ENCODE data around the gene CD83.

CD83 gene

GRCh38 chr6:14166839-14167238, 49.3 kb downstream of the CD83 start:
- H3K4me3 ChIP-seq (ENCODE audit: low read length): no peak overlapping the region
- H3K36me3 ChIP-seq (ENCODE audit: control insufficient read depth, insufficient read depth, low read length): no peaks in the 10 kb centered on the region
- no peaks in the 10 kb centered on the region for H3K4me1 ChIP-seq (ENCODE audit: control insufficient read depth, insufficient read depth, low read length)
- whole genome bisulfite sequencing (ENCODE audit: insufficient coverage, insufficient read length): no CpG with 5 or more reads among the region's 4 CpGs
- no peaks in the 10 kb centered on the region for H3K9me3 ChIP-seq (ENCODE audit: control insufficient read depth, insufficient read depth, low read length)
- no peak for DNase-seq (ENCODE audit: low read depth, low spot score)
- H3K27me3 ChIP-seq (ENCODE audit: control insufficient read depth, insufficient read depth, low read length): no peaks in the 10 kb centered on the region
- no peak overlapping the region for H3K27ac ChIP-seq (ENCODE audit: low read length)

GRCh38 chr6:14170128-14170527, 52.6 kb downstream of the CD83 start:
- H3K27ac ChIP-seq (ENCODE audit: low read length): no peak overlapping the region
- DNase-seq (ENCODE audit: low read depth, low spot score): no peak
- no peaks in the 10 kb centered on the region for H3K27me3 ChIP-seq (ENCODE audit: control insufficient read depth, insufficient read depth, low read length)
- H3K4me1 ChIP-seq (ENCODE audit: control insufficient read depth, insufficient read depth, low read length): no peaks in the 10 kb centered on the region
- no peak overlapping the region for H3K4me3 ChIP-seq (ENCODE audit: low read length)
- no peaks in the 10 kb centered on the region for H3K36me3 ChIP-seq (ENCODE audit: control insufficient read depth, insufficient read depth, low read length)
- H3K9me3 ChIP-seq (ENCODE audit: control insufficient read depth, insufficient read depth, low read length): no peaks in the 10 kb centered on the region
- WGBS (ENCODE audit: insufficient coverage, insufficient read length): no CpG with 5 or more reads among the region's 3 CpGs

DNA sequence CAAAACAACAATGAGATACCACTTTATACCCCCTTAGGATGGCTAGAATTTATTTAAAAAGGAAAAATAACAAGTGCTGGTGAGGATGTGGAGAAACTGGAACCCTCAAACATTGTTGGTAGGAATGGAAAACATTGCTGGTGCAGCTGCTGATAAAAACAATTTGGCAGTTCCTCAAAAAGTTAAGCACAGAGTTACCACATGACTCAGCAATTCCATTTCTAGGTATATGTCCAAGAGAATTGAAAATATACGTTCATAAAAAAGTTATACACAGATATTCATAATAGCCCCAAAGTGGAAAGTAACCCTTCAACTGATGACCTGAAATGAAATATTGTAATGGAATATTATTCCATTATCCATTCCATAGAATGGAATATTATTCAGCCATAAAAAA, 55.0 kb downstream of the CD83 start:
- Histone ChIP-seq H3K4me3 (ENCODE audit: low read length) (no peak overlapping the region), H3K27ac (ENCODE audit: low read length) (no peak overlapping the region), H3K27me3 (ENCODE audit: control insufficient read depth, insufficient read depth, low read length) (no peaks in the 10 kb centered on the region), H3K4me1 (ENCODE audit: control insufficient read depth, insufficient read depth, low read length) (no peaks in the 10 kb centered on the region), H3K36me3 (ENCODE audit: control insufficient read depth, insufficient read depth, low read length) (no peaks in the 10 kb centered on the region), H3K9me3 (ENCODE audit: control insufficient read depth, insufficient read depth, low read length) (no peaks in the 10 kb centered on the region)
- no CpG with 5 or more reads among the region's 1 CpG for WGBS (ENCODE audit: insufficient coverage, insufficient read length)
- no peak for DNase-seq (ENCODE audit: low read depth, low spot score)

DNA sequence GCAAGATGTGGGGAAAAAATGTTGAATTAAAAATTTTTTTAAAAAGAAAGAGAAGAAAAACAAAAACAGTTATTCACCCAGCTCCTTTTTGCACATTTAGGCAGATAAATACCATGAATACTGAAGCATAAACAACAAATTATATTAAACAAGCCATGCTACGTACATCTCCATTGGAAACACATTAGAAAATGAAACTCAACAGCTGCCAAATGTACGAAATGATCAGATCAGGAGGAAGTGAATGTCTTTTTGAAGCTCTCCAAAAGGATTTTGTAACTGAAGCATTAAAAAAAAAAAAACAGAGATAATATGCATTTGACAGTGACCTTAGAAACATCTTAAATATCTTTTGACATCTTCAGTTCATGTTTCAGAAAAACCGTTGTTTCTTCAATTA, 56.7 kb downstream of the CD83 start:
- Histone ChIP-seq H3K36me3 (ENCODE audit: control insufficient read depth, insufficient read depth, low read length) (no peaks in the 10 kb centered on the region), H3K4me1 (ENCODE audit: control insufficient read depth, insufficient read depth, low read length) (no peaks in the 10 kb centered on the region), H3K27me3 (ENCODE audit: control insufficient read depth, insufficient read depth, low read length) (no peaks in the 10 kb centered on the region), H3K4me3 (ENCODE audit: low read length) (no peak overlapping the region), H3K27ac (ENCODE audit: low read length) (no peak overlapping the region), H3K9me3 (ENCODE audit: control insufficient read depth, insufficient read depth, low read length) (no peaks in the 10 kb centered on the region)
- WGBS (ENCODE audit: insufficient coverage, insufficient read length): no CpG with 5 or more reads among the region's 3 CpGs
- DNase-seq (ENCODE audit: low read depth, low spot score): no peak

GRCh38 chr6:14174996-14175395, 57.4 kb downstream of the CD83 start:
- no peak overlapping the region for H3K27ac ChIP-seq (ENCODE audit: low read length)
- DNase-seq (ENCODE audit: low read depth, low spot score): no peak
- WGBS (ENCODE audit: insufficient coverage, insufficient read length): no CpG with 5 or more reads among the region's 4 CpGs
- H3K4me3 ChIP-seq (ENCODE audit: low read length): no peak overlapping the region
- no peaks in the 10 kb centered on the region for H3K27me3 ChIP-seq (ENCODE audit: control insufficient read depth, insufficient read depth, low read length)
- H3K36me3 ChIP-seq (ENCODE audit: control insufficient read depth, insufficient read depth, low read length): no peaks in the 10 kb centered on the region
- H3K4me1 ChIP-seq (ENCODE audit: control insufficient read depth, insufficient read depth, low read length): no peaks in the 10 kb centered on the region
- H3K9me3 ChIP-seq (ENCODE audit: control insufficient read depth, insufficient read depth, low read length): no peaks in the 10 kb centered on the region

GRCh38 chr6:14176429-14176828, 58.9 kb downstream of the CD83 start:
- no CpG with 5 or more reads among the region's 7 CpGs for WGBS (ENCODE audit: insufficient coverage, insufficient read length)

DNA sequence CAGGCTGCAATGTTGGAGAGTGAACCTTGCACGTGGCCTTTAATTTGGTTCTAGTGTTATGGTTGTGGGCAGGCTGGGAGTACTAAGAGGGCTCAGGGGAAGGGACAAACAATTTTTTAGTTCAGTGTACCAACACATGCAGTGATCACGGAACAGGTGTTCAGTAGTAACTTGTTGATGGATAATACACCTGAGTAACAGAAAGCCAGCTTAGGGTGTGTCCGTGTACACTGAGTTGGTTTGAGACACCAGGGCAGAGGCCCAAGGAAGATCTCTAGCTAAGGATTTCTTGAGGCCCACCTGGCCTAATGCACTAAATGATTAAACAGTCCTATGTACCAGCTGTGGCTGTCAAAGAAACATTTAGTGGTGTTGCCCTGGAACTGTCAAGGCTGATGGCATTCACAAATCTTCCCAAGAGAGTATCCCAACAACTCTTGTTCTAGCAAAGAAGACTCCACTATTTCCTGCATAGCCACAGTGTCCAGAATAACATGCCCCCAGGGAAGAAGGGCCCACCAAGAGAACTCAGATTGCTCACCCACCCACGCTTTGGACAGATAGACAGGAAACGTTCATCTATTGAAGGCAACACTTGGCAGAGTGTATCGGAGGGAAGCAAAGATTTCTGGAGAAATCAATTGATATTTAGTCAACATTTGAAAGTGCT, 60.0 kb downstream of the CD83 start:
- H3K36me3 ChIP-seq (ENCODE audit: control insufficient read depth, insufficient read depth, low read length): no peaks in the 10 kb centered on the region
- no peak for DNase-seq (ENCODE audit: low read depth, low spot score)
- H3K27me3 ChIP-seq (ENCODE audit: control insufficient read depth, insufficient read depth, low read length): no peaks in the 10 kb centered on the region
- no peaks in the 10 kb centered on the region for H3K9me3 ChIP-seq (ENCODE audit: control insufficient read depth, insufficient read depth, low read length)
- no peak overlapping the region for H3K27ac ChIP-seq (ENCODE audit: low read length)
- H3K4me1 ChIP-seq (ENCODE audit: control insufficient read depth, insufficient read depth, low read length): no peaks in the 10 kb centered on the region
- WGBS (ENCODE audit: insufficient coverage, insufficient read length): no CpG with 5 or more reads among the region's 6 CpGs
- H3K4me3 ChIP-seq (ENCODE audit: low read length): no peak overlapping the region

More at GRCh38 chr6:14176429-14176828, 58.9 kb downstream of the CD83 start:
- no peak overlapping the region for H3K27ac ChIP-seq (ENCODE audit: low read length)
- H3K27me3 ChIP-seq (ENCODE audit: control insufficient read depth, insufficient read depth, low read length): no peaks in the 10 kb centered on the region
- no peak overlapping the region for H3K4me3 ChIP-seq (ENCODE audit: low read length)
- no peaks in the 10 kb centered on the region for H3K4me1 ChIP-seq (ENCODE audit: control insufficient read depth, insufficient read depth, low read length)
- H3K36me3 ChIP-seq (ENCODE audit: control insufficient read depth, insufficient read depth, low read length): no peaks in the 10 kb centered on the region
- H3K9me3 ChIP-seq (ENCODE audit: control insufficient read depth, insufficient read depth, low read length): no peaks in the 10 kb centered on the region
- DNase-seq (ENCODE audit: low read depth, low spot score): no peak

- WGBS (ENCODE audit: insufficient coverage, insufficient read length): no CpG with 5 or more reads among the region's 5 CpGs
- Histone ChIP-seq H3K27me3 (ENCODE audit: control insufficient read depth, insufficient read depth, low read length) (no peaks in the 10 kb centered on the region), H3K9me3 (ENCODE audit: control insufficient read depth, insufficient read depth, low read length) (no peaks in the 10 kb centered on the region), H3K27ac (ENCODE audit: low read length) (no peak overlapping the region), H3K4me3 (ENCODE audit: low read length) (no peak overlapping the region), H3K36me3 (ENCODE audit: control insufficient read depth, insufficient read depth, low read length) (no peaks in the 10 kb centered on the region), H3K4me1 (ENCODE audit: control insufficient read depth, insufficient read depth, low read length) (no peaks in the 10 kb centered on the region)
- DNase-seq (ENCODE audit: low read depth, low spot score): no peak
Observed at GRCh38 chr6:14178083-14178445, 60.5 kb downstream of the CD83 start.

GRCh38 chr6:14180609-14181008, 63.0 kb downstream of the CD83 start:
- Histone ChIP-seq H3K4me3 (ENCODE audit: low read length) (no peak overlapping the region), H3K27ac (ENCODE audit: low read length) (no peak overlapping the region), H3K4me1 (ENCODE audit: control insufficient read depth, insufficient read depth, low read length) (no peaks in the 10 kb centered on the region), H3K36me3 (ENCODE audit: control insufficient read depth, insufficient read depth, low read length) (no peaks in the 10 kb centered on the region), H3K27me3 (ENCODE audit: control insufficient read depth, insufficient read depth, low read length) (no peaks in the 10 kb centered on the region), H3K9me3 (ENCODE audit: control insufficient read depth, insufficient read depth, low read length) (no peaks in the 10 kb centered on the region)
- DNase-seq (ENCODE audit: low read depth, low spot score): no peak
- no CpG with 5 or more reads among the region's 2 CpGs for WGBS (ENCODE audit: insufficient coverage, insufficient read length)

- Histone ChIP-seq H3K36me3 (ENCODE audit: control insufficient read depth, insufficient read depth, low read length) (no peaks in the 10 kb centered on the region), H3K4me3 (ENCODE audit: low read length) (no peak overlapping the region), H3K9me3 (ENCODE audit: control insufficient read depth, insufficient read depth, low read length) (no peaks in the 10 kb centered on the region), H3K27me3 (ENCODE audit: control insufficient read depth, insufficient read depth, low read length) (no peaks in the 10 kb centered on the region), H3K4me1 (ENCODE audit: control insufficient read depth, insufficient read depth, low read length) (no peaks in the 10 kb centered on the region), H3K27ac (ENCODE audit: low read length) (no peak overlapping the region)
- no CpG with 5 or more reads among the region's 1 CpG for WGBS (ENCODE audit: insufficient coverage, insufficient read length)
- DNase-seq (ENCODE audit: low read depth, low spot score): no peak
Observed at GRCh38 chr6:14182916-14183315, 65.3 kb downstream of the CD83 start.
